ENCODE results near the gene PARP14.

DNA sequence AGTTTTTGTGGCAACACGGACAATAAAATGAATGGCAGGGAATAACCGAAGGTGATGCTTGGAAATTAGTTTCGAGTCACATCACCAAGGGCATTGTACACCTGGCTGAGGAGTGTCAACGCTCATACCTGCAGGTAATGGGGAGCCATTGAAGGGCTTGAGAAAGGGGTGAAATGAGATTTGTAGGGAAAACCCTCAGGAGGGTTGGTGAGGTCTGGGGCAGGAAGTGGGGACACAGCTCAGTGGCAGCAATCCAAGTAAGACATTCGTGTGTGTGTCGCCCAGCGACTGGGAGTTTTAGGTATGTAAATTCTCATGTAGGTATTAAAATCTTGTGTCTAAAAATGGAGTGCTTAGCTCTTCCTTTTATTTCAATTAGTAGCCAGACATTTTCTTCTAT is 14.3 kb downstream of the PARP14 start:
- no peak for TF ChIP-seq CTCF (IDR thresholded peaks at IDR 0.05)
- TF ChIP-seq POLR2A (IDR thresholded peaks at IDR 0.05) = no peak

All from Peyer's patch (tissue), 4 donors.